Brain microvascular endothelial cell (primary cell): ENCODE measurements around the gene CS.
"Not testable (repeated sequence)": the region's sequence is repeated elsewhere in the genome, so short reads cannot be mapped to it uniquely, and the experiment has no call there.

Source experiments
- DNase-seq: peaks from one replicate; pipeline ENCODE4 v3.0.0-alpha.2; 2020
- H3K27ac ChIP-seq: fragments of 250-450 bp; sonication (Bioruptor Pico); 2 replicates; pipeline ENCODE4 v1.5.1; 2020; ENCODE audit warnings: mild to moderate bottlenecking, moderate library complexity
- H3K27me3 ChIP-seq: fragments of 250-450 bp; sonication (Bioruptor Pico); replicated peaks from 2 replicates; pipeline ENCODE4 v1.5.1; 2020; ENCODE audit warnings: mild to moderate bottlenecking
- H3K36me3 ChIP-seq: fragments of 250-450 bp; sonication (Bioruptor Pico); replicated peaks from 2 replicates; pipeline ENCODE4 v1.5.1; 2020; ENCODE audit warnings: mild to moderate bottlenecking
- H3K4me3 ChIP-seq: 2 replicates; pipeline ENCODE4 v1.5.1; 2011; ENCODE audit warnings: low read depth, mild to moderate bottlenecking, control low read depth, low read length, moderate library complexity
- in situ Hi-C: cut with HindIII; loops from 2 replicates; pipeline ENCODE4 v1.10.0; 2017; ENCODE audit warnings: low sequenced_read_pairs, low pct_ligation_motif_present
- TF ChIP-seq, protein P1 (sequence below): IDR thresholded peaks from 2 replicates; pipeline ENCODE4 v1.5.1; 2011; ENCODE audit warnings: low read depth, mild to moderate bottlenecking, moderate library complexity, low read length, control low read depth, inconsistent platforms; ENCODE audit errors: missing control alignments

Gene CS

DNA sequence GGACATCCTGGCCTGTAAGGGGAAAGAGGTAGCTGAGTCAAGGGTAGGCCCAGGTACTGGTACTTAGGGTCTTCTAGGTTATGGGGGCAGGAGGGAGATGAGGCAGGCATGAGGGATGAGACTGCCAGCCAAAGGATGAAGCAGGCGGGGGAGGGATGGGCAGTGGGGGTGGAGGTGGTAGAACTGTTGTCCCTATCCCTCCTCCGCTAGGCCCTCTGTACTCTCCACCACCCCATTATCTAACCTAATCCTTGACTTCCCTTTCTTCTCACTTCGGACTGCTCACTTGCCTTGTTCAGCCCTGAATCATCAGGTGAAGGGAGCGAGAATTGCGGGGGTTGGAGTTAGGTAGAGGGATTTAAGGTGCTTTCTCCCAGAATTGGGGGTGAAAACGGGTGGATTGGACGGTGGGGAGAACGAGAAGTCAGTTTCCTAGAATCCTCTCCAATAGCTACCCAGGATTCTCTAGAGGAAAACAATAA is 33.1 kb upstream of the CS start:
- peak overlapping the region; percentile 98 for H3K27ac ChIP-seq
- in situ Hi-C loops, result no loop called here

DNA sequence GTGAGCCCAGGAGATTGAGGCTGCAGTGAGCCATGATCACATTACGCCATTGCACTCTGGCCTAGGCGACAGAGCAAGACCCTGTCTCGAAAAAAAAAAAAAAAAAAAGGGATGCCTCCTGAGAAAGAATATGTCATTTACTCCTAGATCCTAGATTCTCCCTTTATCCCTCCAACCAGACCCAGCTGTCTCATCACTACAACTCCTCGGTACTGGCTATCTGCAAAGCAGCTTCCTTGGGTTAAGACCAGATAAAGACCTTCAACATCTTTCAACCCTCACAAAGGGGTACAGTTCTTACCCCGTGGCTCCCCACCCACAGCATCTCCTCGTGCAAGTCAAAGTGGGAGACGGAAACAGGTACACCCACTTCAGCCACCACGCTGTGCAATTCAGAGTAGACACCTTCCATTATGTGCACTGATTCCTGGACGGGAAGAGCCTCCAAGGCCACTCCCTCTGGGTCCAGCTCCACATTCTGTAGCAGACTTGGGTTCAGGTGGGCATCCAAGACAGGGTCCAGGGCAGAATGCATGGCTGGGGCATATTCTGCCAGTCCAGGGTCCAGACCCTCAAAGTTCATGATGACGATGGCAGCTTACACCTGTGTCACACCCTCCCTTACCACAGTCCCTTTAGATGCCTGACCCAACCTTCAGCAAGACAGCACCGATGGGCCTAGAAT is 32.5 kb upstream of the CS start:
- DNase-seq, result no peak
- in situ Hi-C loops, result no loop called here
- no peaks in the 10 kb centered on the region for H3K27me3 ChIP-seq
- H3K4me3 ChIP-seq, result peak overlapping the region; percentile 67
- H3K36me3 ChIP-seq, result no peaks in the 10 kb centered on the region
- peak overlapping the region; percentile 98 for H3K27ac ChIP-seq
- TF ChIP-seq, protein P1, sequence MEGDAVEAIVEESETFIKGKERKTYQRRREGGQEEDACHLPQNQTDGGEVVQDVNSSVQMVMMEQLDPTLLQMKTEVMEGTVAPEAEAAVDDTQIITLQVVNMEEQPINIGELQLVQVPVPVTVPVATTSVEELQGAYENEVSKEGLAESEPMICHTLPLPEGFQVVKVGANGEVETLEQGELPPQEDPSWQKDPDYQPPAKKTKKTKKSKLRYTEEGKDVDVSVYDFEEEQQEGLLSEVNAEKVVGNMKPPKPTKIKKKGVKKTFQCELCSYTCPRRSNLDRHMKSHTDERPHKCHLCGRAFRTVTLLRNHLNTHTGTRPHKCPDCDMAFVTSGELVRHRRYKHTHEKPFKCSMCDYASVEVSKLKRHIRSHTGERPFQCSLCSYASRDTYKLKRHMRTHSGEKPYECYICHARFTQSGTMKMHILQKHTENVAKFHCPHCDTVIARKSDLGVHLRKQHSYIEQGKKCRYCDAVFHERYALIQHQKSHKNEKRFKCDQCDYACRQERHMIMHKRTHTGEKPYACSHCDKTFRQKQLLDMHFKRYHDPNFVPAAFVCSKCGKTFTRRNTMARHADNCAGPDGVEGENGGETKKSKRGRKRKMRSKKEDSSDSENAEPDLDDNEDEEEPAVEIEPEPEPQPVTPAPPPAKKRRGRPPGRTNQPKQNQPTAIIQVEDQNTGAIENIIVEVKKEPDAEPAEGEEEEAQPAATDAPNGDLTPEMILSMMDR, result no peak

More for the DNA sequence above, 33.1 kb upstream of the CS start:
- DNase-seq, result no peak
- H3K36me3 ChIP-seq, result no peaks in the 10 kb centered on the region
- TF ChIP-seq, protein P1, result no peak
- peak overlapping the region; percentile 67 for H3K4me3 ChIP-seq
- no peaks in the 10 kb centered on the region for H3K27me3 ChIP-seq

DNA sequence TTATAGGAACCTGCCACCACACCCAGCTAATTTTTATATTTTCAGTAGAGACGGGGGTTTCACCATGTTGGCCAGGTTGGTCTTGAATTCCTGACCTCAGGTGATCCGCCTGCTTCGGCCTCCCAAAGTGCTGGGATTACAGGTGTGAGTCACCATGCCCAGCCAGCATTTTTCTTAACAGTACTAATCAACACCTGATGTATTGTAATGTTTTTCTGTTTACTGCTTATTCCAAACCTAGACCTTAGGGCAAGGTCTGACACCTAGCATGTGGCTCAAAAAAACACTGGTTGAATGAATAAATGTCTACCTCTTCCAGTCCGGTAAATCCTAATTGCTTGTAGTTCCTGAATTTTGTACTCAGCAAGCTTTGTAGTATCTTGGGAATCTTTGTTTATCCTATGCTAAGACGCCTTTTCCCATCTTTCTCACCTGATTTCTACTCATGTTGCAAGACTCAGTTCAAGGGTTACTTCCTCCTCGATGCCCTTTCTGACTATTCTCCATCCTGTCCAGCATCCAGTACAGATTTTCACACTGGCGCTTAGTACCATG is 30.9 kb upstream of the CS start:
- Histone ChIP-seq H3K27me3 (no peaks in the 10 kb centered on the region), H3K4me3 (no peak overlapping the region), H3K27ac (no peak overlapping the region), H3K36me3 (no peaks in the 10 kb centered on the region)
- DNase-seq, result no peak
- in situ Hi-C loops, result no loop called here
- TF ChIP-seq, protein P1, result no peak

DNA sequence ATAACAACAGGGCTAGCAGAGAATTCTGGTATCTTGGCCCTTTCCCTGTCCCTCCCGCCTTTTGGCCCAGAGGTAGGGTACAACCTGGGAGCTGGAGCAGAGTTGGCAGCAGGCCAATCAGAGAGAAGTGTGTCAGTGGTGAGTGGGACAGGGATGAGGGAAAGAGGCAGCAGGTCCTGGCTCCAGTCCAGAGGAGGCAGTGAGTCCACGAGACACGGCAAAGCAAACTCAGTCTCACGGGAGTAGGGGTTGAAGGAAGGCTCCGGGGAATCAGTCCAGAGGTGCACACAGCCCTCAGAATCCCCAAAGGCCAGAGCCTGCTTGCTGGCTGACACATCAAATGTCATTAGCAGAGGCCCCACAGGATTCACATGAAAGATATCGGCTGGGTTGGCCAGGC is 26.4 kb upstream of the CS start:
- H3K36me3 ChIP-seq, result no peaks in the 10 kb centered on the region
- in situ Hi-C loops, result no loop called here
- TF ChIP-seq, protein P1, result no peak
- no peak for DNase-seq
- H3K4me3 ChIP-seq, result no peak overlapping the region
- no peak overlapping the region for H3K27ac ChIP-seq
- no peaks in the 10 kb centered on the region for H3K27me3 ChIP-seq

DNA sequence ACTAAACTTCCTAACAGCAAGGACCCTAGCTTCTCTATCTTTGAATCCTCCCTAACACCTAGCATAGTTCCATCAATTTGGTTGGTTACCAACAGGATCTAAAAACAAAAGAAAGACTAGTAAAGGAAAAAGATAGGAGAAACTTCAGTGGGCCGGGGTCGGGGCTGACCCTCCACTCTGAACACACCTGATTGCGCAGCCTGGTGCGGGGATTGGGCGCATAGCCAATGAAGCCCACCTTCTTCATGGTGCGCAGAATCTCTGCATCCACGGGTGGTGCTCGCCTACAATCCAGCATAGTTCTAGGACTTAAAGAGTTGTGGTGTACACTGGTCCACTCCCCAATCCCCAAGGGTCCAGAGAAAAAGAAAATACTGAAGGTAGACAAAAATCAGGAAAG is 26.0 kb upstream of the CS start:
- no peak for DNase-seq
- no peaks in the 10 kb centered on the region for H3K27me3 ChIP-seq
- no peak overlapping the region for H3K4me3 ChIP-seq
- TF ChIP-seq, protein P1, result no peak
- in situ Hi-C loops, result no loop called here
- H3K27ac ChIP-seq, result no peak overlapping the region
- H3K36me3 ChIP-seq, result no peaks in the 10 kb centered on the region

DNA sequence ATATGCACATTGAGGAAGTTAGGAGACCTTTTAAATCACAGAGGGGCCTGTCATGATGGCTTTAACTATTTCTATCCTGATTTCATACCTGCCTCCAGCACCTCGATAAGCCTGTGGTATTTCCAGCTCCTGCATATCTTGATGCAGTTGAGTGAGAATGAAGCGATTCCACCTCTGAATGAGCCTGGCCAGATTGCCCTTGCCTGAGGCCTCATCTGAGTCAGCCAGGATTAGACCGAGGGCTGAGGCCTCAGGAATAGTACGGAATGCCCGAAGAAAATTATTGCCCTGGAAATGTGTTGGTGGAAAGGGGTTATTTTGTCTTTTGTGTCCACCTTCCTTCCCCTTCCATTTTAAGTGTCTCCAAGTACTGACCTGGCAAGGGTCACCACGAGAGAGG is 24.1 kb upstream of the CS start:
- Histone ChIP-seq H3K27ac (no peak overlapping the region), H3K27me3 (no peaks in the 10 kb centered on the region), H3K4me3 (no peak overlapping the region), H3K36me3 (no peaks in the 10 kb centered on the region)
- DNase-seq, result no peak
- in situ Hi-C loops, result no loop called here
- TF ChIP-seq, protein P1, result no peak

DNA sequence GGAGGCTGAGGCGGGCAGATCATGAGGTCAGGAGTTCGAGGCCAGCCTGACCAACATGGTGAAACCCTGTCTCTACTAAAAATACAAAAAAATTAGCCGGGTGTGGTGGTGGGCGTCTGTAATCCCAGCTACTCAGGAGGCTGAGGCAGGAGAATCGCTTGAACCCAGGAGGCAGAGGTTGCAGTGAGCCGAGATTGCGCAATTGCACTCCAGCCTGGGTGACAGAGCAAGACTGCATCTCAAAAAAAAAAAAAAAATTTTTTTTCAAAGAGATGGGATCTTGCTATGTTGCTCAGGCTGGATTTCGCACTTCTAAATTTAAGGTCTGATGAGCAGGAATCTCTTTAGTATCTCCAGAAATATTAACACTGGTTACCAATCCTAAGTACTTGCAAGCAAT is 21.5 kb upstream of the CS start:
- H3K4me3 ChIP-seq, H3K36me3 ChIP-seq, DNase-seq, in situ Hi-C loops, H3K27me3 ChIP-seq, H3K27ac ChIP-seq: not testable (repeated sequence)
